HG03432 (cell line): ENCODE results near the gene AUTS2.

Experiments
- ATAC-seq: cut with Tn5 transposase; IDR thresholded peaks from one replicate; pipeline ENCODE4 v1.9.1; 2021; ENCODE audit warnings: mild to moderate bottlenecking, moderate library complexity; ENCODE audit not compliant: unreplicated experiment

Gene AUTS2

GRCh38 chr7:69598081-69598486 lies at the start of gene AUTS2:
AUTS2 (plus strand) TSS chr7:69598475; CDS start chr7:69599654, 1,179 bp downstream.
- ATAC-seq: peak; percentile 69

GRCh38 chr7:69550991-69551390 lies 47.3 kb upstream of the AUTS2 start:
- ATAC-seq: no peak

- ATAC-seq: no peak
These were observed 45.1 kb upstream of the AUTS2 start for GRCh38 chr7:69553190-69553589.

GRCh38 chr7:69561266-69561960 lies 36.9 kb upstream of the AUTS2 start:
- ATAC-seq: no peak

- ATAC-seq: peak; percentile 87
These were observed 33.5 kb upstream of the AUTS2 start for GRCh38 chr7:69564454-69565417.

GRCh38 chr7:69567800-69568199 lies 30.5 kb upstream of the AUTS2 start:
- ATAC-seq: no peak

- no peak for ATAC-seq
These were observed 30.0 kb upstream of the AUTS2 start for GRCh38 chr7:69568266-69568665.

GRCh38 chr7:69575651-69576050 lies 22.6 kb upstream of the AUTS2 start:
- no peak for ATAC-seq

GRCh38 chr7:69577221-69577620 lies 21.1 kb upstream of the AUTS2 start:
- ATAC-seq: no peak

GRCh38 chr7:69585169-69585568 lies 13.1 kb upstream of the AUTS2 start:
- no peak for ATAC-seq

GRCh38 chr7:69586321-69586720 lies 12.0 kb upstream of the AUTS2 start:
- ATAC-seq: no peak

- ATAC-seq: no peak
These were observed 9.5 kb upstream of the AUTS2 start for GRCh38 chr7:69588773-69589172.

GRCh38 chr7:69591805-69592204 lies 6.5 kb upstream of the AUTS2 start:
- no peak for ATAC-seq

- no peak for ATAC-seq
These were observed 4.8 kb upstream of the AUTS2 start for GRCh38 chr7:69593511-69593910.

GRCh38 chr7:69595415-69595814 lies 2.9 kb upstream of the AUTS2 start:
- ATAC-seq: no peak

- ATAC-seq: no peak
These were observed 2.2 kb upstream of the AUTS2 start for GRCh38 chr7:69596056-69596455.

- ATAC-seq: peak; percentile 1
These were observed 1.5 kb upstream of the AUTS2 start for GRCh38 chr7:69596723-69597277.

GRCh38 chr7:69597278-69598076 lies 798 bp upstream of the AUTS2 start:
- peak; percentile 32 for ATAC-seq

- no peak for ATAC-seq
These were observed 411 bp downstream of the AUTS2 start for GRCh38 chr7:69598487-69599285.
